Stimulated activated CD8-positive, alpha-beta memory T cell treated with anti-CD3 and anti-CD28 coated beads, Interleukin-15, amount 100 ng/mL, for 48 hours (primary cell): Measurements from ENCODE around the gene ACBD3.

ENCODE experiments used
- DNase-seq, 2 donors: peaks; one replicate each; pipeline ENCODE4 v3.0.0-alpha.2; 2020; ENCODE audit warnings: low read depth in 2 of 2

ACBD3 gene

DNA sequence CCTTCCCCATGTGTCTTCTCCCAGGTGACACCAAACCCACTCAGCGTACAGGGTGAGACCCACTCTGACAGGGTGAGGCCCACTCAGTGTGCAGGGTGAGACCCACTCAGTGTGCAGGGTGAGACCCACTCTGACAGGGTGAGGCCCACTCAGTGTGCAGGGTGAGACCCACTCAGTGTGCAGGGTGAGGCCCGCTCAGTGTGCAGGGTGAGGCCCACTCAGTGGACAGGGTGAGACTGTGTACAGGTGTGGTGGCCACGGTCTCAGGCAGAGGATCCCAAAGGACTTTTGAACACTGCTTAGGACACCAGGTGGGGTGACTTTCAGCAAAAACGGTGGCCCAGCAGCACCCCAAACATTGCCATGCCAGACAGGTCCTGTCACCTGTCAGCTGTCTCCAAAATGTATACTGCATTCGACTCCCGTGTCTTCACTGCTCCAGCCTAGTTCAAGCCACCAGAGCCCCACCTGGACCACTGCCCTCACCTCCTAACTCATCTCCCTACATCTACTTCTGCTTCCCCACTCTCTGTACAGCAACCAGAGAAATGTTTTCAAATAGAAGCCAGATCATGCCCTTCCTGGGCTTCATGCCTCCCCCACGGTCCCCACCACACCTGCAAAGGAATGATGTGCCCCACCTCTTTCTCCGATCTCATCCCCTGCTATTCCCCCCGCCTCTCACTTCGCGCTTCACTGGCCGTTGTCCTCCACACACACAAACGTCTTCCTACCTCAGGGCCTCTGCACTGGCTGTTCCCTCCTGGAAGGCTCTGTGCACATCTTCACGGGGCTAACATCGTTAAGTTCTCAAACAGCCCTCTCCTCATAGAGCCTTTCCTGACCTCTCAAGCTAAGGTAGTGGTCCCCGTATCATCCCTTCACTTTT is 52.1 kb downstream of the ACBD3 start:
- no peak for DNase-seq

- no peak for DNase-seq
Observed at GRCh38 chr1:226133504-226134123, 52.9 kb downstream of the ACBD3 start.

DNA sequence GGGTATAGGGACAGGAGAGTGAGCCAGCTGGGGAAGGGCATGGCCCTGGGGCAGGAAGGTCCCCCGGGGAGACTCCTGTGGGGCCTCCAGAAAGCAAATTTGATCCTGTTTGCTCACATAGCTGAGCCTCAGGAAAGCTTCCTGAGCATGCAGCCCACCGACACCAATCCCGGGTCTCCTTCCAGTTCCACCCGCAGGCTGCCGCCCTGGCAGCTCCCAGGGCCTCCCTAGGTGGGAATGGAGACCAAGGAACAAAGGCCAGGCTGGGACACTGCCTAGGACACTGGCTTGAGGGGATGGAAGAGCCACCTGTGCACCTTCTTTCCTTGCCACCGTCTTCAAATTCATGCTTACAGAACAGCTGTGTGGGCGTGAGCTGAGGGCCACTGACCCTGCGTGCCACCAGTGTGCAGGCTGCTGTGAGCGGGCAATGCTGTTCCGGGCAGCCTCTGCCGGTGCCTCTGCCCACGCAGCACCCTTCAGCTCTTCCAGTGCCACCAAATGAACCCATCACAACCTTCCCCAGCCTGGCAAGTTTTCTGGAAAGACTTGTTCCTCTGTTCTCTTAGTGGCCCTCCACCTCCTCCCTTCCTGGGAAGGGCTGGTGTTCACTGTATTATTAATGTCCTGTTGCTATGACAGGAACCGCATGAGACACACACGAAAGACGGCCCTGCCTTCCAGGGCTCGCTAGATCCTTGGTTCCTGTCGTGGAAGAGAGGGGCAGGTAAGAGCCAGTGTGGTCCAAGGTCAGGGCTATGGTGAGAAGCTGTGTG is 53.6 kb downstream of the ACBD3 start:
- no peak for DNase-seq

GRCh38 chr1:226131639-226132038 is 54.9 kb downstream of the ACBD3 start:
- DNase-seq: no peak

- DNase-seq: no peak
Observed at GRCh38 chr1:226129230-226129629, 57.3 kb downstream of the ACBD3 start.

DNA sequence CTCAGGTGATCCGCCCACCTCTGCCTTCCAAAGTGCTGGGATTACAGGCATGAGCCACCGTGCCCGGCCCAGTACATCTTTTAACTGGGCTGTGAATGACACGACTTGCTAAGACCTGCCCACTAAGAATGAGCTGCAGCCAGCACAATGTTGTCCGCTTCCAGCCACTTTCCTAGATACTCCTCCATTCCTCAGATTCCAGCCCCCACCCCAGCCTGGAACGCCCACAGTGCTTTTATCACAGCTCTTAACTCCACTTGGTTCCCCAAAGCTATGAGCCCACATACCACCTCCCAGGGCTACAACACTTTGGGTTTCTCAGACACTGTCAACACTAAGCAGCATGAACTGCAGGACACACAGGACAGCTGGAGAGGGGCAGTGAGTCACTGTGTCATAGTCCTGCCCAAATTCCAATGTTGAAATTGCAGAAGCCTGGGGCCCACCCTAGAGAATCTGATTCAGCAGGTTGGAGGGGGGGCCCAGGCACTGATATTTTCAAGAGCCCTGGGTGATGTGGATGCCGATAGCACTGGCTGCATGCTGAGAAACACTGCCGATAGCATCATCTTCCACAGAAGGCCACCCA is 58.0 kb downstream of the ACBD3 start:
- DNase-seq: no peak

DNA sequence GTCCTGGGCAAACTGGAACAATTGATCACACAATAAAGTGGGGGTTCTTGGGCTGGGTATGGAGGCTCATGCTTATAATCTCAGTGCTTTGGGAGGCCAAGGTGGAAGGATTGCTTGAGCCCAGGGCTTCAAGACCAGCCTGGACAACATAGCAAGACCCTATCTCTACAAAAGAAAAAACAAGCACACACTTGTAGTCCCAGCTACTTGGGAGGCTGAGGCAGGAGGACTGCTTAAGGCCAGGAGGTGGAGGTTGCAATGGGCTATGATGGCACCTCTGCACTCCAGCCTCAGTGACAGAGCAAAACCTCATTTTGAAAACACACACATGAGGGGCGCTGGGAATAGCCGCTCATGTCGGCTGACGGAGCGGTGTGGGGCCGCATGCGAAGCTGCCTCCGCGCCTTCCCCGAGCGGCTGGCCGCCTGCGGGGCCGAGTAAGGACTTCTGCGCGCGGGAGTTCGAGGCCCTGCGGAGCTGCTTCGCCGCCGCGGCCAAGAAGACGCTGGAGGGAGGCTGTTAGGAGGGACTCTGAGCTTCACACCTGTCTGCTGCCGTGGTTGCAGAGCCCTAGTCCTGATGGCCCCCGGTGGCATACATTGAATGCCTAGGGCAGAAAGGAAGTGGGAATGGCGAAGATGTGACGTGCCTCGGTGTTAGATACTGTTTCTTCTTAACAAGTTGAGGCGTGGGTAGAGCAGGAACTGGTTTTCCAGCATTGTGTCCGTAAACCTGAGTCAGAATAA is 59.5 kb downstream of the ACBD3 start:
- no peak for DNase-seq

GRCh38 chr1:226125831-226126230 is 60.7 kb downstream of the ACBD3 start:
- DNase-seq: no peak

DNA sequence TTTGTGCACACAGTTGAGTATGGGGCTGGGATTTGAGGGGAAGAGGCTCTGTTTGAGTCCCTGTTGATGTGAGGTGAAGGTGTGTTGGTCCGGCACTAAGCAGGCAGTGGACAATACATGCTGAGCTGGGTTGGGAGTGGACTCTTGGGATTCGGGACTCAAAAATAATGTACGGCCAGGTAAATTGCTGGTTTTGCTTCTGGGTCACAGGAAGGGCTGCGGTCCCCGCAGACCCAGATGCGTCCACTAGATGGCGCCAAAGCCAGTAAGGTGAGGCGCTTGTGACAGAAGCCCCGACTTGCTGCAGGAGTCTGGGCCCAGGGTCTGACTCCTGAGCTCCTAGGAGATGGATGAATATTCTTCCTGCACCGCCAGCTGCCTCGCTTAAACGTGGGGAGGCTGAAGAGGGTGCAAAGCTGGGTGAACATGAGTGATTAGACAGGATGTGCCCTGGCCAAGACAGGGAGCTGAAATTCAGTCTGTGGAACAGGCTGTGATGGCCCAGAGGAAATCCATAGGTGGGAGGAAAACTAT is 61.4 kb downstream of the ACBD3 start:
- DNase-seq: peak; percentile 69 to 76

GRCh38 chr1:226123591-226124471 is 62.7 kb downstream of the ACBD3 start:
- DNase-seq: no peak

DNA sequence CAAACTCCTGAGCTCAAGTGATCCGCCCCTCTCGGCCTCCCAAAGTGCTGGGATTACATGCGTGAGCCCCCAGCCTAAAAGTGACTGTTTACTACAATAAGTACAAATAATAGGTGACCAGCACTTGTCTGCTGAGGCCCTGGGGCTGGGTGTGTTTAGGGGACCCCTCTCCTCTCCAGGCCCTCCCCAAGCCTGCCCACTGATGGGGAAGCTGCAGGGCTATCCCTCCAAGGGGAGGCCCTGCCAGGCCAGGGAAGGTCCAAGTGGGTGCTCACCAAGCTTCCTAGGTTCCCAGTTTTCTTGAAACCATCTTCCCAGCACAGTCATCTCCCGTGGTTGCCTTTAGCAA is 63.4 kb downstream of the ACBD3 start:
- no peak for DNase-seq

DNA sequence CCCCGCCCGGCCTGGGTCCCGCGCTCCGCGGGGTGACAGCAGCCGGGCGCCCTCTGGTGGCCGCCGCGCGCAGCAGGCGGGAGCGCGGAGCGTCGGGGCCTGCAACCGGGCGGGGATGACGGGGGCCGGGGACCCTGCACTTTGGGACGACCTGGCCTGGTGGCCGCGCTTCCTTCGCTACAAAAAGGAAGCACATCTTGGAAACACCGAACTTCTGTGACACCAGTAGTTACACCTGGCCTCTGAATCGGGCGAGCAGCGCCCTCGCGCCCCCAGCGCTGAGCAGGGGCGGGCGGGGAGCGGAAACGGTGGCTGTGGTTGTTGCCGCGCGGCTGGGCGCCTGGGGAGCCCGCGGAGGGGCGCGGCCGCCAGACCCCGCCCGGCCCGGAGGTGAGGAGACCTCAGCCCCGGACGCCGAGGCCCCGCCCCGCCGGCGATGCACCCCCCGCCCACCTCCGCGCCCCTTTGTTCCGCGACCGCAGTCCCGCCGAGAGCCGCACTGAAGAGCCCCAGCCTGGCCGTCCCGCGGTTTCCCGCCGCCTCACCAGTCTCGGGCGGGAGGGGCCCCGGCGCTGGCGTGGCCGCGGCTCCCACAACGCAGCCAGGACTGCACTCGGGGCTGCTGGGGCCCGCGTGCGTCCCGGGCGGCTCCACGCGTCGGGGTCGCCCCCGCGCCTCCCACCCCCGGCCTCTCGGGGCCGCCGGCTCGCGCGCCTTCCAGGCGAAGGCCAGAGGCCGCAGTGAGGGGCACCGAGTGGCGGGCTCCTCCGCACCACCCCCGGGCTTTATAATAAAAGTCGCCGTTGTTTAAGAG is 64.7 kb downstream of the ACBD3 start:
- peak; percentile 58 to 65 for DNase-seq

DNA sequence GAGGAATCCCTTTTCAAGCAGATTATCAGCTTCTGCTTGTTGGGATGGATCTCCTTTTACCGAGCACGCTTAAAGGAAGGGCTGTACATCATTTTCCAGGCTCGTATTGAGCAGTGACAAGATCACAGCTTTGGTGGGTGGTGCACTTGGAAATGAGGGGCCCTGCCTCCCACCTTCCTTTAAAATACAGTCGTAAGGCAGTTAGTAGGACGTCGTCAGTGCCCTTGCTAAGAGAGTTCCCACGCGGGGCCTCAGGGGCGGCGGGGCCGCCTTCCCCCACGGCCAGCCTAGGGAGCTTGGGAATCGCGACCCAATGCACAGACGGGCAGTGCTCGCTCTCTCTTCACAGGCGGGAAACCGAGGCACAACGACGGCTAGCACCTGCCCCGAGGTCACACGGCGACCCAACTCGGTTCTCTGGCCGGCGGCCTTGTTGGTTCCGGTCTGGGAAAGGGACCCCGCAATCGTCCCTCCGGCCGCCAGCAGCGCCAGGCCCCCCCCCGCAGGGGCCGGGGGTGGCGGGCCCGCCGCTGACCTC is 65.4 kb downstream of the ACBD3 start:
- DNase-seq: no peak

DNA sequence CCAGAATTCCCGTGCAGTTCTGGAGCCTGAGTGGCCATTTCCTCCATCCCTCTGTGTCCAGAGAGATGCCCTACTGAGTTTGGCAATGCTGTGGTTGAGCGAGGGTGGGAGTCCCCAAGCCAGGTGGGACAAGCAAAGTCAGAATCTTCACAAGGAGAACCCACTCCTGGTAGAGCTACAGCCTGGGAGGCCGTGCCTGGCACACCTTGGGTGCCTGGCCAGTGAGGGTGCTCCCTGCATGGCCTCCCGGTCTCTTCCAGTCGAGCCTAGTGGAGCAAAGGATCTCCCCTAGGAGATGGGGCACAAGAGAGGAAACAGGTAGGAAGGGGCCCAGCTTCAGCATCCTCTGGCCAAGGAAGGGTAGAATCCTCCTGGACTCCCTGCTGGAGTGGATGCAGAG is 66.1 kb downstream of the ACBD3 start:
- no peak for DNase-seq

DNA sequence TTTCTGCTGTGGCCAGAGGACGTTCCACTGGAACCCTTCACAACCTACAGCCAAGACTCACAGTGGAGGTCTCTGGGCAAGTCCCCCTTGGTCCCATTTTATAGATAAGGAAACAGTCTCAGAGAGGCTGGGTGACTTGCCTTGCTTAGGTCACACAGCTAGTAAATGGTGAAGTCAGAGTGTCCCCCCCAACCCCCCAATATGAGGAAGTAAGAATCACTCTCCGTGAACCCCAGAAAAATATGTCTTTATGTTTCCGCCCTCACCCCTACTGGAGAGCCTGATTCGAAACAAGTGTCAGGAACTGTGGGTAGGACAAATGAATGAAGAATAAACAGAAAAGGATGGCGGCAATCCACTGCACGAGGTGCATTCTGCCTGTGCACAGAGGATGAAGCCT is 67.4 kb downstream of the ACBD3 start:
- DNase-seq: no peak

DNA sequence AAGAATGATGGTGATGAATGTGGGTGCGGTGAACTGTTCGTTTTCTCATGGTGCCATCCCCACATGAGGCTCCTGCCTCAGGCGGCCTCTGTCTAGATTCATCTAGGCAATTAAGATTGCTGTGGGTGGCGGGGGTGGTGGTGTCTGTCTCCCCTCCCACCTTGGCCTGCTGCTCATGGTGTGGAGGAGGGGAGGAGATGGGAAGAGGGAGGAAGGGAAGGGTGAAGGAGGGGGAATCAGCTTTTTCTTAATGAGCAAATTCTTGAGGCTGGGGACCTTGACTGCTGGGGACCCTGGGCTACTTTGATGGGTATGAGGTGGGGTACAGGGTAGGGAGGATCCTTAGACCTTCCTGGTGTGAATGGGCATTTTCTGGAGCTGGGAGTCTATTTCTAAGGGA is 68.2 kb downstream of the ACBD3 start:
- no peak for DNase-seq

GRCh38 chr1:226117330-226117729 is 69.2 kb downstream of the ACBD3 start:
- no peak for DNase-seq

- DNase-seq: no peak
Observed at GRCh38 chr1:226116673-226117072, 69.9 kb downstream of the ACBD3 start.

DNA sequence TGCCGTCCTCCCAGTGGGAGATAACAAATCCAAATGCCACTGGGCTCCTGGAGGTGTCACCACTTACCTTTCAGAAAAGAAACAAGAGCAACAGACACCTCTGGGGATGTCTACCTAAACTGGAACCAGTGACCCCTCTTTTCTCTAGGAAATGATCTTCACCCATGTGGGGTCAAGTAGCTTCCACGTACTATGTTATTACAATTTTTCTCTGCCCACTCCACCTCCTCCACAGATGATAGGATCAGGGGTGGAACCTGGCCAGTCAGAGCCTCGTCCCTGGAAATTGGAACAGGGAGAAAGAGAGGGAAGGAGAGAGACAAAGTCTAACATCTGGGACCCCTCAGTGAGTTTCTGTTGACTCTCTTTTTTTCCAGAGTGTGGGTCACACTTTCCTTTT is 73.9 kb downstream of the ACBD3 start:
- DNase-seq: no peak
